ENCODE measurements around the gene BMF.
A peak's percentile ranks its signal among the peaks of the same experiment; 100 is the strongest.

The BMF gene

DNA sequence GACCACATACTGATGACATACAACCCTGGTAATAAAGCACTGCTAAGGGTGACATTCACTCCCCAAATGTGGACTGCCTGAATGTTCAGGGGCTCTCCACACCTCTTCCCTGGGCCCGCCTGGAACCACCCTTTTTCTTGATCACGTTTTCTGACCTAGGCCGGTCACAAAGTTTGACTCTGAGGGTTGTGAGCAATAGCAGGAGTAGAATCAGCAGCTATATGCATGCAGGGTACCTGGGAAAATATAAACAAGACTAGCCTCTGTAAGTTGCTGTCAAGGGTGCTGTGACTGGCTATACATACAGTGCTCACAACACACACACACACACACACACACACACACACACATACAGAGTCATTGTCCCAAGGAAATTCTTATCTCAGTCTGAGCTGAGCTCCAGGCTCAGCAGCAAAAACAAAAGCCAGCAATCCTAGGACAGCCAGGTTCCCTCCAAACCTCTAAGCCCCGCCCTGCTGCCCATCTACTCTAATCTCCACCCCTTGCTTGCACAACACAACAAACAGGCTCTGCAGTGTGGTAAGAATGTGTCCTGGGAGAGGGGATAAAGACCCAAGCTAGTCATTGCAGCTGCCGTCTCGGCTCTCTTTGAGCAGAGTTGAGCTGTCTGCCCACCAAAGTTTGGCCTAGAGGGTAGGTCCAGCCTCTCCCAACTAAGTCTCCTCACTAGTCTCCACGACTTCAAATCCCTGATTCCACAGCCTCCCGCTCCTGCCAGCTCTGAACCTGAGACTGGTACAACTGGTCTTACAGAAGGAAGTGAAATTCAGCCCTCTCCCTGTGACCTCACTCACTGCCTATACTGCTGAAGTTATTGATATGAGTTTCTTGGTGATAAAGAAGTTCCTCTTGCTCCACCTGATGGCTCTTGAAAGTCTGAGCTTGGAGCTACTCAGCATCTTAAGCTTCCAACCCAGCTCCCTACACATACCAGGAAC is 2.2 kb downstream of the BMF start:
- H3K27ac ChIP-seq (ENCODE audit: low read depth, low read length): peak overlapping the region; percentile 87
- peaks cover 38% of the 10 kb centered on the region for H3K79me2 ChIP-seq (ENCODE audit: control insufficient read depth, low read length)

GRCh38 chr15:40105517-40106202 is 3.0 kb downstream of the BMF start:
- Histone ChIP-seq H3K4me1 (ENCODE audit: control insufficient read depth, low read length) (peaks cover 83% of the 10 kb centered on the region), H3K9me2 (replicated peaks; ENCODE audit: control insufficient read depth, low read length) (no peaks in the 10 kb centered on the region), H3K36me3 (ENCODE audit: control insufficient read depth, low read length) (peaks cover 33% of the 10 kb centered on the region), H3K27me3 (ENCODE audit: control insufficient read depth, low read length) (no peaks in the 10 kb centered on the region), H3K9me3 (ENCODE audit: control insufficient read depth, insufficient read depth, low read length) (no peaks in the 10 kb centered on the region), H3K4me2 (ENCODE audit: low read length) (peak overlapping the region; percentile 84), H3F3A (ENCODE audit: control insufficient read depth, insufficient read depth) (peaks cover 17% of the 10 kb centered on the region), H3K4me3 (ENCODE audit: low read length) (peak overlapping the region; percentile 89), H3K79me2 (ENCODE audit: control insufficient read depth, low read length) (peaks cover 42% of the 10 kb centered on the region), H4K20me1 (ENCODE audit: control insufficient read depth, insufficient read depth, low read depth, low read length) (no peaks in the 10 kb centered on the region), H3K27ac (ENCODE audit: low read depth, low read length) (peak overlapping the region; percentile 87)
- TF ChIP-seq CTCF (IDR thresholded peaks at IDR 0.05; ENCODE audit: low read depth, low read length, poor library complexity, severe bottlenecking): no peak
- TF ChIP-seq EZH2phosphoT487 (IDR thresholded peaks at IDR 0.05; ENCODE audit: borderline replicate concordance, low read length): no peak

More for the DNA sequence above, 2.2 kb downstream of the BMF start:
- H3K4me1 ChIP-seq (ENCODE audit: control insufficient read depth, low read length): peaks cover 75% of the 10 kb centered on the region
- no peaks in the 10 kb centered on the region for H4K20me1 ChIP-seq (ENCODE audit: control insufficient read depth, insufficient read depth, low read depth, low read length)
- H3K9me3 ChIP-seq (ENCODE audit: control insufficient read depth, insufficient read depth, low read length): no peaks in the 10 kb centered on the region
- H3K36me3 ChIP-seq (ENCODE audit: control insufficient read depth, low read length): peaks cover 27% of the 10 kb centered on the region
- H3F3A ChIP-seq (ENCODE audit: control insufficient read depth, insufficient read depth): peaks cover 17% of the 10 kb centered on the region
- TF ChIP-seq EZH2phosphoT487 (IDR thresholded peaks at IDR 0.05; ENCODE audit: borderline replicate concordance, low read length) (no peak), CTCF (IDR thresholded peaks at IDR 0.05; ENCODE audit: low read depth, low read length, poor library complexity, severe bottlenecking) (peak; percentile 54)
- peak overlapping the region; percentile 84 for H3K4me2 ChIP-seq (ENCODE audit: low read length)
- peak overlapping the region; percentile 89 for H3K4me3 ChIP-seq (ENCODE audit: low read length)
- no peaks in the 10 kb centered on the region for H3K9me2 ChIP-seq (replicated peaks; ENCODE audit: control insufficient read depth, low read length)
- no peaks in the 10 kb centered on the region for H3K27me3 ChIP-seq (ENCODE audit: control insufficient read depth, low read length)

DNA sequence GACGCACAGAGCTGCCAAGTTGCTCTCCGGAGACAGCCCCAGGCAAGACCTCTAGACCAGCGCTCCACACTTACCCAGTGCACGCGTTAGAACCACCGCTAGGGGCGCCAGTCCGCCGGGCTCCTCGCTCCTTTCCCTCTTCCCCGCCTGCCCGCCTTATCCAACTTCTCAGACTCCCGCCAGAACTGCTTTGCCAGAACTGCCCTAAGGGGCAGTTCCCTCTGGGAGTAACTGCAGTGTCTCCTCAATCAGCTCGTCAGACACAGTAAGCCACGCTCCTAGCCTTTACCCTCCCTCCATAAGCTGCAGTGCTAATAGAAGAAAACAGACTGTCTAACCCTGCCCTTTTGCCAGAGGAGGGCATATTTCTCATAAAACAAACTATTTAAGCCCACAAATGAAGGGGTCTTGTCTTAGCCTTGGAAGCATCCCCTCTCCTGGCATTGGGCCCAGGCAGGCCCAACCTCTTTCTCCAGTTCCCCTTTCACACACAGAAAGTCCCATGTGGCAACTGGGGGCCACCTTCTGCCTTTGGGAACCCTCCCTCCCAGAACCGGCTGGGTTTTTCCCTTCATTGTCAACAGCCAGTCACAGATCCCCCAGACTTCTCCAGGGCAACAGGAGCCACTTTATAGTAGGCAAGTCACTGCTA is 3.7 kb downstream of the BMF start:
- peak overlapping the region; percentile 89 for H3K4me3 ChIP-seq (ENCODE audit: low read length)
- peaks cover 90% of the 10 kb centered on the region for H3K4me1 ChIP-seq (ENCODE audit: control insufficient read depth, low read length)
- no peaks in the 10 kb centered on the region for H4K20me1 ChIP-seq (ENCODE audit: control insufficient read depth, insufficient read depth, low read depth, low read length)
- peaks cover 47% of the 10 kb centered on the region for H3K79me2 ChIP-seq (ENCODE audit: control insufficient read depth, low read length)
- no peaks in the 10 kb centered on the region for H3K27me3 ChIP-seq (ENCODE audit: control insufficient read depth, low read length)
- H3K36me3 ChIP-seq (ENCODE audit: control insufficient read depth, low read length): peaks cover 40% of the 10 kb centered on the region
- H3F3A ChIP-seq (ENCODE audit: control insufficient read depth, insufficient read depth): peaks cover 17% of the 10 kb centered on the region
- H3K9me3 ChIP-seq (ENCODE audit: control insufficient read depth, insufficient read depth, low read length): no peaks in the 10 kb centered on the region
- TF ChIP-seq CTCF (IDR thresholded peaks at IDR 0.05; ENCODE audit: low read depth, low read length, poor library complexity, severe bottlenecking) (peak; percentile 98), EZH2phosphoT487 (IDR thresholded peaks at IDR 0.05; ENCODE audit: borderline replicate concordance, low read length) (no peak)
- H3K9me2 ChIP-seq (replicated peaks; ENCODE audit: control insufficient read depth, low read length): no peaks in the 10 kb centered on the region
- peak overlapping the region; percentile 87 for H3K27ac ChIP-seq (ENCODE audit: low read depth, low read length)
- H3K4me2 ChIP-seq (ENCODE audit: low read length): peak overlapping the region; percentile 84

Data from DOHH2 (cell line).